ENCODE measurements around the gene F2R.
A peak's percentile ranks its signal among the peaks of the same experiment; 100 is the strongest.

Gene F2R

DNA sequence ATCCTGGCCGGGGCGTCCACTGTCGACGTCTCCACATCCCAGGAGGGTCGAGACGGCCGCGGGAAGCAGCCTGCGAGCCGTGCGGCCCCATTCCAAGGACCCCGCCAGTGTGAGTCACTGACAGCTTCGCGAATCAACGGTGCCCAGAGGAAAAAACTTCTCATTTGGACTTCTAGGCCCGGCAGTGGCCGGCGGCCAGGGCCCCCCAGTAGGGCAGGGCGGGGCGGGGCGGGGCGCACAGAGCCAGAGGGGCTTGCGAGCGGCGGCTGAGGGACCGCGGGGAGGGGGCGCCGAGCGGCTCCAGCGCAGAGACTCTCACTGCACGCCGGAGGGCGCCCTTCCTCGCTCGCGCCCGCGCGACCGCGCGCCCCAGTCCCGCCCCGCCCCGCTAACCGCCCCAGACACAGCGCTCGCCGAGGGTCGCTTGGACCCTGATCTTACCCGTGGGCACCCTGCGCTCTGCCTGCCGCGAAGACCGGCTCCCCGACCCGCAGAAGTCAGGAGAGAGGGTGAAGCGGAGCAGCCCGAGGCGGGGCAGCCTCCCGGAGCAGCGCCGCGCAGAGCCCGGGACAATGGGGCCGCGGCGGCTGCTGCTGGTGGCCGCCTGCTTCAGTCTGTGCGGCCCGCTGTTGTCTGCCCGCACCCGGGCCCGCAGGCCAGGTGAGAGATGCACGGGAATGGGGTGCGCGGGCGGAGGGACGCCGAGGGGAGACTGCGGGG lies at the start of gene F2R:
TSS of gene F2R (plus strand) at position 391 of the 720 bp plus-strand sequence. CDS start at position 573, 182 bp downstream.
- peaks cover 0 to 27% of the 10 kb centered on the region in 2 donors for H3K4me1 ChIP-seq (ENCODE audit: control insufficient read depth in 1 of 2, insufficient read depth in 2 of 2, low read length in 2 of 2)
- H3K27me3 ChIP-seq (ENCODE audit: control insufficient read depth in 1 of 2, insufficient read depth in 2 of 2, low read length in 2 of 2), result peaks cover 6 to 11% of the 10 kb centered on the region in 2 donors
- H3K9ac ChIP-seq (ENCODE audit: low read depth in 1 of 2, low read length in 2 of 2), result peak within 1 kb of the TSS; percentile 48 to 91
- peak within 1 kb of the TSS; percentile 76 to 88 for H3K4me3 ChIP-seq (ENCODE audit: low read depth in 1 of 2, low read length in 2 of 2)
- no peaks in the 10 kb centered on the region for H3K9me3 ChIP-seq (ENCODE audit: control insufficient read depth in 1 of 2, low read length in 2 of 2)
- no peaks in the 10 kb centered on the region for H3K36me3 ChIP-seq (ENCODE audit: control insufficient read depth in 1 of 2, insufficient read depth in 2 of 2, low read length in 2 of 2)
- peak within 1 kb of the TSS; percentile 72 for H3K27ac ChIP-seq (ENCODE audit: low read depth, low read length)

GRCh38 chr5:76667495-76667894 lies 48.4 kb upstream of the F2R start:
- H3K4me3 ChIP-seq (ENCODE audit: low read depth in 1 of 2, low read length in 2 of 2), result no peak overlapping the region
- H3K4me1 ChIP-seq (ENCODE audit: control insufficient read depth in 1 of 2, insufficient read depth in 2 of 2, low read length in 2 of 2), result no peaks in the 10 kb centered on the region
- H3K27ac ChIP-seq (ENCODE audit: low read depth, low read length), result no peak overlapping the region
- H3K9ac ChIP-seq (ENCODE audit: low read depth in 1 of 2, low read length in 2 of 2), result no peak overlapping the region
- peaks cover 32 to 66% of the 10 kb centered on the region in 2 donors for H3K36me3 ChIP-seq (ENCODE audit: control insufficient read depth in 1 of 2, insufficient read depth in 2 of 2, low read length in 2 of 2)
- no peaks in the 10 kb centered on the region for H3K27me3 ChIP-seq (ENCODE audit: control insufficient read depth in 1 of 2, insufficient read depth in 2 of 2, low read length in 2 of 2)
- no peaks in the 10 kb centered on the region for H3K9me3 ChIP-seq (ENCODE audit: control insufficient read depth in 1 of 2, low read length in 2 of 2)

GRCh38 chr5:76669245-76669644 lies 46.7 kb upstream of the F2R start:
- H3K9me3 ChIP-seq (ENCODE audit: control insufficient read depth in 1 of 2, low read length in 2 of 2), result no peaks in the 10 kb centered on the region
- no peak overlapping the region for H3K9ac ChIP-seq (ENCODE audit: low read depth in 1 of 2, low read length in 2 of 2)
- H3K27ac ChIP-seq (ENCODE audit: low read depth, low read length), result no peak overlapping the region
- peaks cover 26 to 70% of the 10 kb centered on the region in 2 donors for H3K36me3 ChIP-seq (ENCODE audit: control insufficient read depth in 1 of 2, insufficient read depth in 2 of 2, low read length in 2 of 2)
- H3K27me3 ChIP-seq (ENCODE audit: control insufficient read depth in 1 of 2, insufficient read depth in 2 of 2, low read length in 2 of 2), result no peaks in the 10 kb centered on the region
- no peak overlapping the region for H3K4me3 ChIP-seq (ENCODE audit: low read depth in 1 of 2, low read length in 2 of 2)
- peaks cover 0 to 7% of the 10 kb centered on the region in 2 donors for H3K4me1 ChIP-seq (ENCODE audit: control insufficient read depth in 1 of 2, insufficient read depth in 2 of 2, low read length in 2 of 2)

DNA sequence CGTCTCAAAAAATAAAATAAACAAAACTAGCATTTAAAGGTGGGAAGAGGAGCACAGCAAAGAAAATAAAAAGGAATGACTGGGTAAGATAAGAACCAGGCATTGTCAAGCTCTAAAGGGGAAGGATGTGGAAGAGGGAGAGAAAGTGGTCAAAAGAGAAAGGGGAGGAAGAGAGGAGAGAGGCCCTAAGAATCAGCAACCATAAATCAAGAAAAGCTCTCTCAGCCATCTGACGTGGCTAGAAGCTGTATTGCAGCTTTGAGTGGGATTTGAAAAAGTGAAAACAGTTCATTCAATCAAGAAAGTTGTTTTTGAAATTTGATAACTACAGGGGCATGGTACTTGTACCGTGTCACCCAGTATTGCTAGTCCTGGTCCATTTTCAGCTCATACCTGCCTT lies 45.4 kb upstream of the F2R start:
- Histone ChIP-seq H3K27ac (ENCODE audit: low read depth, low read length) (no peak overlapping the region), H3K4me1 (ENCODE audit: control insufficient read depth in 1 of 2, insufficient read depth in 2 of 2, low read length in 2 of 2) (peaks cover 0 to 7% of the 10 kb centered on the region in 2 donors), H3K9me3 (ENCODE audit: control insufficient read depth in 1 of 2, low read length in 2 of 2) (no peaks in the 10 kb centered on the region), H3K36me3 (ENCODE audit: control insufficient read depth in 1 of 2, insufficient read depth in 2 of 2, low read length in 2 of 2) (peaks cover 28 to 68% of the 10 kb centered on the region in 2 donors), H3K9ac (ENCODE audit: low read depth in 1 of 2, low read length in 2 of 2) (no peak overlapping the region), H3K4me3 (ENCODE audit: low read depth in 1 of 2, low read length in 2 of 2) (no peak overlapping the region), H3K27me3 (ENCODE audit: control insufficient read depth in 1 of 2, insufficient read depth in 2 of 2, low read length in 2 of 2) (no peaks in the 10 kb centered on the region)

DNA sequence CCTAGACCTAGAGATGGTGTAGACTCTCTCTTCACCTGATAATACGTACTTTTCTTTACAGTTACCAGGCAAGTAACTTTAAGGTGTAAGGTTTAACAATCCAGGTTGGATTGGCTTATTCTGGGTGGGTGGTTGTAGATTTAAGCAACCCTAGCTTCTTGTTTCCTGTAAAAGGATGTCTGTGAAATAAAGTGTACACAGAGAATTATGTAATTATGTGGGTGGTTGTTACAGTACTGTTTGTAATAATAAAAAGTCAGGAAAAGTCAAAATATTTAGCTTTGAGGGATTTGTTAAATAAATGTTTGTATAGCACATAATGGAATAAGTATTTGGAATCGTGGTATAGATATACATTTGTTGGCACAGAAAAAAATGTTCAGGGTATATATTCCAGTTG lies 43.7 kb upstream of the F2R start:
- Histone ChIP-seq H3K4me3 (ENCODE audit: low read depth in 1 of 2, low read length in 2 of 2) (no peak overlapping the region), H3K27me3 (ENCODE audit: control insufficient read depth in 1 of 2, insufficient read depth in 2 of 2, low read length in 2 of 2) (no peaks in the 10 kb centered on the region), H3K36me3 (ENCODE audit: control insufficient read depth in 1 of 2, insufficient read depth in 2 of 2, low read length in 2 of 2) (peaks cover 14 to 62% of the 10 kb centered on the region in 2 donors), H3K9me3 (ENCODE audit: control insufficient read depth in 1 of 2, low read length in 2 of 2) (no peaks in the 10 kb centered on the region), H3K27ac (ENCODE audit: low read depth, low read length) (no peak overlapping the region), H3K4me1 (ENCODE audit: control insufficient read depth in 1 of 2, insufficient read depth in 2 of 2, low read length in 2 of 2) (peaks cover 0 to 7% of the 10 kb centered on the region in 2 donors), H3K9ac (ENCODE audit: low read depth in 1 of 2, low read length in 2 of 2) (no peak overlapping the region)

GRCh38 chr5:76673125-76673524 lies 42.8 kb upstream of the F2R start:
- Histone ChIP-seq H3K9me3 (ENCODE audit: control insufficient read depth in 1 of 2, low read length in 2 of 2) (no peaks in the 10 kb centered on the region), H3K4me3 (ENCODE audit: low read depth in 1 of 2, low read length in 2 of 2) (no peak overlapping the region), H3K36me3 (ENCODE audit: control insufficient read depth in 1 of 2, insufficient read depth in 2 of 2, low read length in 2 of 2) (peaks cover 14 to 66% of the 10 kb centered on the region in 2 donors), H3K27ac (ENCODE audit: low read depth, low read length) (no peak overlapping the region), H3K4me1 (ENCODE audit: control insufficient read depth in 1 of 2, insufficient read depth in 2 of 2, low read length in 2 of 2) (peaks cover 0 to 7% of the 10 kb centered on the region in 2 donors), H3K9ac (ENCODE audit: low read depth in 1 of 2, low read length in 2 of 2) (no peak overlapping the region), H3K27me3 (ENCODE audit: control insufficient read depth in 1 of 2, insufficient read depth in 2 of 2, low read length in 2 of 2) (no peaks in the 10 kb centered on the region)

- Histone ChIP-seq H3K4me3 (ENCODE audit: low read depth in 1 of 2, low read length in 2 of 2) (peak overlapping the region; percentile 20 to 23), H3K36me3 (ENCODE audit: control insufficient read depth in 1 of 2, insufficient read depth in 2 of 2, low read length in 2 of 2) (peaks cover 9 to 69% of the 10 kb centered on the region in 2 donors), H3K27ac (ENCODE audit: low read depth, low read length) (no peak overlapping the region), H3K9me3 (ENCODE audit: control insufficient read depth in 1 of 2, low read length in 2 of 2) (no peaks in the 10 kb centered on the region), H3K9ac (ENCODE audit: low read depth in 1 of 2, low read length in 2 of 2) (peak overlapping the region in 1 of 2 donors; percentile 24), H3K4me1 (ENCODE audit: control insufficient read depth in 1 of 2, insufficient read depth in 2 of 2, low read length in 2 of 2) (peaks cover 0 to 7% of the 10 kb centered on the region in 2 donors), H3K27me3 (ENCODE audit: control insufficient read depth in 1 of 2, insufficient read depth in 2 of 2, low read length in 2 of 2) (no peaks in the 10 kb centered on the region)
These were observed 41.4 kb upstream of the F2R start for GRCh38 chr5:76674330-76675066.

GRCh38 chr5:76675364-76675763 lies 40.6 kb upstream of the F2R start:
- Histone ChIP-seq H3K9me3 (ENCODE audit: control insufficient read depth in 1 of 2, low read length in 2 of 2) (no peaks in the 10 kb centered on the region), H3K4me1 (ENCODE audit: control insufficient read depth in 1 of 2, insufficient read depth in 2 of 2, low read length in 2 of 2) (peaks cover 0 to 7% of the 10 kb centered on the region in 2 donors), H3K36me3 (ENCODE audit: control insufficient read depth in 1 of 2, insufficient read depth in 2 of 2, low read length in 2 of 2) (peaks cover 5 to 60% of the 10 kb centered on the region in 2 donors), H3K27me3 (ENCODE audit: control insufficient read depth in 1 of 2, insufficient read depth in 2 of 2, low read length in 2 of 2) (no peaks in the 10 kb centered on the region), H3K27ac (ENCODE audit: low read depth, low read length) (no peak overlapping the region), H3K9ac (ENCODE audit: low read depth in 1 of 2, low read length in 2 of 2) (peak overlapping the region in 1 of 2 donors; percentile 24), H3K4me3 (ENCODE audit: low read depth in 1 of 2, low read length in 2 of 2) (no peak overlapping the region)

DNA sequence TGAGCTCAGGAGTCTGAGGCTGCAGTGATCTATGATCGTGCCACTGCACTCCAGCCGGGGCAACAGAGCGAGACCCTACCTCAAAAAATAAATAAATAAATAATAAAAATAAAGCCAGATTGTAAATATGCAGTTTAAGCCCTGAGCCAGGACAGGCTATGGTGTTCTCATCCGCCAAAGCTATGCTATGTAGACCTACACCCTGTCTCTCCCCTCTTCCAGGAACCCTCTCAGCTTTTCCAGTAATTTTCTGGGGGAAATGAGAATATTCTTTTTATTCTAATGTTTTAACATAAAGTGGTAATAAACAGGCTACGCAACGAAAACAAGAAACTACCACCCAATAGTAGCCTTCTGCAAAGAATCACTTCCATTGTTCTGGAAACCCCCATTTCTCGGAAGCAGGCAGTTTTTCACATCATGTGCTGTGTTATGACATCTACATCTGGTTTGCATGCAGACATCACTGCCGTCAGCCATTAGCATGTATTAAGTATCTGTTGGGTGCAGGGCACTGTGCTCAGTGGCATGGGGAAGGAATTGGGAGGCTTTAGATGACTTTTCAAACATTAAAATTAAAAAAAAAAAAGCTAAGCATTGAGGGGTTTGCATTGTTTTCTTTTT lies 38.0 kb upstream of the F2R start:
- H3K4me3 ChIP-seq (ENCODE audit: low read depth in 1 of 2, low read length in 2 of 2), result no peak overlapping the region
- H3K36me3 ChIP-seq (ENCODE audit: control insufficient read depth in 1 of 2, insufficient read depth in 2 of 2, low read length in 2 of 2), result peaks cover 5 to 44% of the 10 kb centered on the region in 2 donors
- H3K27ac ChIP-seq (ENCODE audit: low read depth, low read length), result no peak overlapping the region
- no peaks in the 10 kb centered on the region for H3K27me3 ChIP-seq (ENCODE audit: control insufficient read depth in 1 of 2, insufficient read depth in 2 of 2, low read length in 2 of 2)
- H3K9ac ChIP-seq (ENCODE audit: low read depth in 1 of 2, low read length in 2 of 2), result no peak overlapping the region
- no peaks in the 10 kb centered on the region for H3K9me3 ChIP-seq (ENCODE audit: control insufficient read depth in 1 of 2, low read length in 2 of 2)
- peaks cover 0 to 7% of the 10 kb centered on the region in 2 donors for H3K4me1 ChIP-seq (ENCODE audit: control insufficient read depth in 1 of 2, insufficient read depth in 2 of 2, low read length in 2 of 2)

GRCh38 chr5:76679231-76679630 lies 36.7 kb upstream of the F2R start:
- Histone ChIP-seq H3K4me3 (ENCODE audit: low read depth in 1 of 2, low read length in 2 of 2) (no peak overlapping the region), H3K36me3 (ENCODE audit: control insufficient read depth in 1 of 2, insufficient read depth in 2 of 2, low read length in 2 of 2) (peaks cover 5 to 35% of the 10 kb centered on the region in 2 donors), H3K9me3 (ENCODE audit: control insufficient read depth in 1 of 2, low read length in 2 of 2) (no peaks in the 10 kb centered on the region), H3K27me3 (ENCODE audit: control insufficient read depth in 1 of 2, insufficient read depth in 2 of 2, low read length in 2 of 2) (no peaks in the 10 kb centered on the region), H3K4me1 (ENCODE audit: control insufficient read depth in 1 of 2, insufficient read depth in 2 of 2, low read length in 2 of 2) (peaks cover 0 to 6% of the 10 kb centered on the region in 2 donors), H3K9ac (ENCODE audit: low read depth in 1 of 2, low read length in 2 of 2) (no peak overlapping the region), H3K27ac (ENCODE audit: low read depth, low read length) (no peak overlapping the region)

Data from duodenal mucosa (tissue), 2 donors.